ENCODE data around the gene JUP.

Gene JUP

GRCh38 chr17:41730479-41730878, 56.0 kb downstream of the JUP start:
- Histone ChIP-seq H3K4me3 (no peak overlapping the region), H3K9me3 (no peaks in the 10 kb centered on the region), H3K27me3 (peaks cover 4 to 46% of the 10 kb centered on the region in 2 donors), H3K36me3 (no peaks in the 10 kb centered on the region), H3K27ac (no peak overlapping the region), H3K4me1 (peaks cover 0 to 19% (median 13%) of the 10 kb centered on the region in 4 donors)
- intact Hi-C loops (cut with DNase I; ENCODE audit: low total_unique reads): loop anchor here (10.0 kb wide), 1 partner anchor 154 kb away; no protein-coding TSS in a partner anchor
- no peak for TF ChIP-seq CTCF (IDR thresholded peaks at IDR 0.05)
- DNase-seq: no peak

- H3K4me1 ChIP-seq: no peaks in the 10 kb centered on the region
- no peak for DNase-seq
- TF ChIP-seq CTCF (IDR thresholded peaks at IDR 0.05): no peak
- H3K4me3 ChIP-seq: no peak overlapping the region
- intact Hi-C loops (cut with DNase I; ENCODE audit: low total_unique reads): no loop called here
- peaks cover 0 to 42% of the 10 kb centered on the region in 2 donors for H3K27me3 ChIP-seq
- no peaks in the 10 kb centered on the region for H3K36me3 ChIP-seq
- H3K9me3 ChIP-seq: no peaks in the 10 kb centered on the region
- H3K27ac ChIP-seq: no peak overlapping the region
Measured at GRCh38 chr17:41728056-41728455, 58.5 kb downstream of the JUP start.

- no peak overlapping the region for H3K27ac ChIP-seq
- peaks cover 0 to 41% of the 10 kb centered on the region in 2 donors for H3K27me3 ChIP-seq
- intact Hi-C loops (cut with DNase I; ENCODE audit: low total_unique reads): no loop called here
- no peak overlapping the region for H3K4me3 ChIP-seq
- no peak for TF ChIP-seq CTCF (IDR thresholded peaks at IDR 0.05)
- H3K36me3 ChIP-seq: no peaks in the 10 kb centered on the region
- no peaks in the 10 kb centered on the region for H3K4me1 ChIP-seq
- peaks cover 0 to 4% (median 0%) of the 10 kb centered on the region in 3 donors for H3K9me3 ChIP-seq
- no peak for DNase-seq
Measured at GRCh38 chr17:41725134-41725533, 61.4 kb downstream of the JUP start.

GRCh38 chr17:41724476-41725050, 61.9 kb downstream of the JUP start:
- DNase-seq: no peak
- intact Hi-C loops (cut with DNase I; ENCODE audit: low total_unique reads): no loop called here
- H3K36me3 ChIP-seq: no peaks in the 10 kb centered on the region
- H3K9me3 ChIP-seq: peaks cover 0 to 4% (median 0%) of the 10 kb centered on the region in 3 donors
- H3K4me1 ChIP-seq: no peaks in the 10 kb centered on the region
- no peak overlapping the region for H3K27ac ChIP-seq
- peaks cover 0 to 41% of the 10 kb centered on the region in 2 donors for H3K27me3 ChIP-seq
- no peak for TF ChIP-seq CTCF (IDR thresholded peaks at IDR 0.05)
- no peak overlapping the region for H3K4me3 ChIP-seq

GRCh38 chr17:41723801-41724475, 62.6 kb downstream of the JUP start:
- Histone ChIP-seq H3K9me3 (peaks cover 0 to 4% (median 0%) of the 10 kb centered on the region in 3 donors), H3K4me3 (no peak overlapping the region), H3K4me1 (no peaks in the 10 kb centered on the region), H3K27me3 (peaks cover 0 to 41% of the 10 kb centered on the region in 2 donors), H3K36me3 (no peaks in the 10 kb centered on the region), H3K27ac (no peak overlapping the region)
- intact Hi-C loops (cut with DNase I; ENCODE audit: low total_unique reads): no loop called here
- no peak for TF ChIP-seq CTCF (IDR thresholded peaks at IDR 0.05)
- DNase-seq: no peak

All from tibial artery (tissue), 4 donors.